Fibroblast of lung (primary cell): ENCODE results near the gene PKIB. TPM values are rescaled to one million over a fixed set of nuclear protein-coding genes. Genes with fewer than 3 reads are reported as not detected.
A peak's percentile ranks its signal among the peaks of the same experiment; 100 is the strongest.

Experiments used
- DNase-seq, 2 donors: peaks; one replicate each; pipeline versions ENCODE4 v3.0.0 to v3.0.0-alpha.2; 2010; ENCODE audit warnings: low read depth in 2 of 2
- H2AFZ ChIP-seq: 2 replicates; pipeline ENCODE4 v1.5.1; 2012; ENCODE audit warnings: low read length, control low read depth, inconsistent platforms
- H3K27ac ChIP-seq: 2 replicates; pipeline ENCODE4 v1.5.1; 2011; ENCODE audit warnings: low read length, control low read depth; ENCODE audit not compliant: insufficient read depth
- H3K27me3 ChIP-seq: 2 replicates; pipeline ENCODE4 v1.5.1; 2011; ENCODE audit warnings: mild to moderate bottlenecking, low read length; ENCODE audit not compliant: control insufficient read depth, insufficient read depth
- H3K36me3 ChIP-seq: 2 replicates; pipeline ENCODE4 v1.5.1; 2011; ENCODE audit warnings: low read length; ENCODE audit not compliant: control insufficient read depth, insufficient read depth
- H3K4me1 ChIP-seq: 2 replicates; pipeline ENCODE4 v1.5.1; 2011; ENCODE audit warnings: low read length; ENCODE audit not compliant: control insufficient read depth, insufficient read depth; ENCODE audit errors: extremely low read depth
- H3K4me2 ChIP-seq: 2 replicates; pipeline ENCODE4 v1.5.1; 2011; ENCODE audit warnings: low read length, control low read depth; ENCODE audit not compliant: insufficient read depth; ENCODE audit errors: extremely low read depth
- H3K4me3 ChIP-seq, 4 experiments: fragments of 200-600 bp in 1 of 4; sonication (generic) in 1 of 4; replicated peaks in 1 of 4; 2 replicates each; pipeline ENCODE4 v1.5.1; 2011 to 2016; ENCODE audit warnings: low read length in 4 of 4, low read depth in 3 of 4, mild to moderate bottlenecking in 3 of 4, control low read depth in 2 of 4, inconsistent platforms in 1 of 4, mixed read lengths in 1 of 4; ENCODE audit not compliant: insufficient read depth in 1 of 4; ENCODE audit errors: control extremely low read depth in 1 of 4
- H3K79me2 ChIP-seq: 2 replicates; pipeline ENCODE4 v1.5.1; 2012; ENCODE audit warnings: mild to moderate bottlenecking, low read length, inconsistent platforms; ENCODE audit not compliant: control insufficient read depth, insufficient read depth
- H3K9ac ChIP-seq: 2 replicates; pipeline ENCODE4 v1.5.1; 2011; ENCODE audit warnings: mild to moderate bottlenecking, low read length, control low read depth; ENCODE audit not compliant: insufficient read depth
- H3K9me3 ChIP-seq: 2 replicates; pipeline ENCODE4 v1.5.1; 2012; ENCODE audit warnings: low read depth, low read length; ENCODE audit not compliant: control insufficient read depth, insufficient read depth
- H4K20me1 ChIP-seq: 2 replicates; pipeline ENCODE4 v1.5.1; 2011; ENCODE audit warnings: low read length; ENCODE audit not compliant: control insufficient read depth, insufficient read depth; ENCODE audit errors: extremely low read depth
- EZH2 ChIP-seq: IDR thresholded peaks from 2 replicates; pipeline ENCODE4 v1.5.1; 2012; ENCODE audit warnings: low read length, control low read depth, mild to moderate bottlenecking; ENCODE audit errors: missing control alignments
- polyA plus RNA-seq, 2 donors: library from polyadenylated mRNA; depleted of rRNA in 1 of 2; stranded (reverse) in 1 of 2; unstranded in 1 of 2; fragments of >200 nt; gene quantifications; 2 replicates each; pipeline ENCODE4 v1.2.1, GENCODE V29; 2011 to 2012; ENCODE audit warnings: missing spikeins in 1 of 2
- total RNA-seq: library from RNA; depleted of rRNA; stranded (reverse); fragments of >200 nt; gene quantifications from 2 replicates; pipeline ENCODE4 v1.2.1, GENCODE V29; 2014
- TF ChIP-seq, protein P1 (sequence below), 2 donors: IDR thresholded peaks in 1 of 2; conservative IDR thresholded peaks in 1 of 2; 1 replicate in 1 of 2; 2 replicates in 1 of 2; pipeline ENCODE4 v1.5.1; 2011 to 2012; ENCODE audit warnings: low read length in 2 of 2, control low read depth in 1 of 2, inconsistent platforms in 1 of 2, low read depth in 1 of 2, mild to moderate bottlenecking in 1 of 2

The PKIB gene
- total and polyA plus RNA-seq, 2 donors (not counting 1 experiment from before 2014, with no cell fraction given): 1.3 to 4.4 TPM

DNA sequence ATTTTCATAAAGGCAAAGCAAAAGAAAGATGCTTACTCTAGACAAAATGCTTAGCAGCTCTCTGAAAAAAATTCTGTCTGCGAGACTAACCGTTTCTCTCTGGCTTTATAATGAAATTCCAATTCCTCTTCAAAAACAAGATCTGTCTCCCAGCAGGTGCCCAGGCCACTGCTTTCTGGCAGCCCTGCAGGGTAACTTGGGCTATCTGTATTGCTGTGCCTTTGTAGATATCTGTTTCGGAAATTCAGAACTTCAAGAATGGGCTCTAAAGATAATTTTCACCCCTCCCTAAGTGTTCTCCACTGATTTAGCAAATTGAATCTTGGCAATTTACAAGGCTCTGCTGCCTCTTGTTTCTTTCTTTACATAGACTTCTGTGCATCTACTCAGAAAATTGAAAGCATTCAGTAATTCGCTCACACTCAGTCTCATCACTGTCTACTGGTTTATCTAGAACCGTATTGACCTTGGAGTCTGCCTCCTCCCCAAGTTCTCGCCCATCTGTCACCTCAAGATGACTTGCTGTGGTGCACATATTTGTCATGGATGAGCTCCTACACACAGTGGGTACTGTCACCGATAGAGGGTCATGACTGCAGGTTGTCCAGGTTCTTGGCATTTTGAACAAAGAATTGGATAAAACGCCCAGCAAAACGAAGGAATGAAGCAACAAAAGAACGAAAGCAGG lies 142.9 kb downstream of the PKIB start:
- Histone ChIP-seq H3K4me3 (no peak overlapping the region), H3K4me1 (no peaks in the 10 kb centered on the region), H3K79me2 (no peaks in the 10 kb centered on the region), H3K27me3 (no peaks in the 10 kb centered on the region), H3K9ac (no peak overlapping the region), H3K27ac (no peak overlapping the region), H3K36me3 (no peaks in the 10 kb centered on the region), H4K20me1 (no peaks in the 10 kb centered on the region), H2AFZ (peak overlapping the region; percentile 20), H3K9me3 (no peaks in the 10 kb centered on the region), H3K4me2 (peak overlapping the region; percentile 19)
- TF ChIP-seq, protein P1, sequence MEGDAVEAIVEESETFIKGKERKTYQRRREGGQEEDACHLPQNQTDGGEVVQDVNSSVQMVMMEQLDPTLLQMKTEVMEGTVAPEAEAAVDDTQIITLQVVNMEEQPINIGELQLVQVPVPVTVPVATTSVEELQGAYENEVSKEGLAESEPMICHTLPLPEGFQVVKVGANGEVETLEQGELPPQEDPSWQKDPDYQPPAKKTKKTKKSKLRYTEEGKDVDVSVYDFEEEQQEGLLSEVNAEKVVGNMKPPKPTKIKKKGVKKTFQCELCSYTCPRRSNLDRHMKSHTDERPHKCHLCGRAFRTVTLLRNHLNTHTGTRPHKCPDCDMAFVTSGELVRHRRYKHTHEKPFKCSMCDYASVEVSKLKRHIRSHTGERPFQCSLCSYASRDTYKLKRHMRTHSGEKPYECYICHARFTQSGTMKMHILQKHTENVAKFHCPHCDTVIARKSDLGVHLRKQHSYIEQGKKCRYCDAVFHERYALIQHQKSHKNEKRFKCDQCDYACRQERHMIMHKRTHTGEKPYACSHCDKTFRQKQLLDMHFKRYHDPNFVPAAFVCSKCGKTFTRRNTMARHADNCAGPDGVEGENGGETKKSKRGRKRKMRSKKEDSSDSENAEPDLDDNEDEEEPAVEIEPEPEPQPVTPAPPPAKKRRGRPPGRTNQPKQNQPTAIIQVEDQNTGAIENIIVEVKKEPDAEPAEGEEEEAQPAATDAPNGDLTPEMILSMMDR (conservative IDR thresholded peaks at IDR 0.05 in 1 of 2, IDR thresholded peaks at IDR 0.05 in 1 of 2; ENCODE audit: low read depth in 1 of 2, low read length in 2 of 2): no peak
- TF ChIP-seq EZH2: no peak
- no peak for DNase-seq

DNA sequence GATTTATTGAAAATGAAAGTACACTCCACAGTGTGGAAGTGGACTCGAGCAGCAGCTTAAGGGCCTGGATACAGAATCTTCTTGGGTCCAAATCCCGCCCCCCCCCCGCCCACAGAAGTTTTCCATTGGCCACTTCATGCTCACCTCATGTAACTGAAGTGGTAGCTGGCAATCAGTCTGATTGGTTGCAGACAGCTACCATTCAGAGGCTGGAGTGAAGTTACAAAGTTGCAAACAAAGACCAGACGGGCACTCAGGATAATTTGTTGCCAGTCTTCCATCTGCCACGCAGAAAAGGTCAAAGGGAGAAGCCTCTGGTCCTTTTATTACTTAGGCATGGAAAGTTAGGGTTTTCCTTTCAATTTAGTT lies 143.5 kb downstream of the PKIB start:
- Histone ChIP-seq H3K79me2 (no peaks in the 10 kb centered on the region), H4K20me1 (no peaks in the 10 kb centered on the region), H3K36me3 (no peaks in the 10 kb centered on the region), H3K4me1 (no peaks in the 10 kb centered on the region), H2AFZ (peak overlapping the region; percentile 21), H3K9me3 (no peaks in the 10 kb centered on the region), H3K27me3 (no peaks in the 10 kb centered on the region), H3K4me3 (no peak overlapping the region), H3K27ac (no peak overlapping the region), H3K9ac (no peak overlapping the region), H3K4me2 (peak overlapping the region; percentile 19)
- TF ChIP-seq, protein P1 (conservative IDR thresholded peaks at IDR 0.05 in 1 of 2, IDR thresholded peaks at IDR 0.05 in 1 of 2; ENCODE audit: low read depth in 1 of 2, low read length in 2 of 2): no peak
- TF ChIP-seq EZH2: no peak
- peak in 1 of 2 donors; percentile 55 for DNase-seq

DNA sequence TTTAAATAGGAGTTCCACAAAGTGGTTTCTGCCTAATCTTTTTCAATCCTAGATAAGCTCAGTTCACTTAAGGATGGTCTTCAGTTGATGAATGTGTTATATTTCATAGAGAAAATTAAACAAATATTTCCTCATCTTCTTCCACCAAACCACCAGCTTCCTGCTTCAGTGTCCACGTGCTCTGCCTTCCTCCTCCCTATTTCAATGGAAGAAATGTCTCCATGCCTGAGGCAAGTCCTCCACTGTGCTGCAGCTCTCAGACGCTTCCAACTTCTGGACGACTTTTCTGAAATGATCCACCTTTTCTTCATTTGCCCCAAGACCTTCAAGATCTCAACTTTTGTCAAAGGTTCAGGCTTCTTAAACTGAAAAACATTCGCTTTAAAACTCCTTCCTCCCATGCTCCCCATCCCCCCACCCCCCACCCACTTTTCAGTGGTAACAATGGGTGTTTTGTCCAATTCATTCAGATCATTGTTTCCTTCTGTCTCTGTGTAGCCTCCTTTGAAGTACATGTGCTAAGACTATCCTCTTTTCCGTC lies 144.1 kb downstream of the PKIB start:
- H3K9ac ChIP-seq: no peak overlapping the region
- no peak overlapping the region for H3K4me2 ChIP-seq
- TF ChIP-seq, protein P1 (conservative IDR thresholded peaks at IDR 0.05 in 1 of 2, IDR thresholded peaks at IDR 0.05 in 1 of 2; ENCODE audit: low read depth in 1 of 2, low read length in 2 of 2): no peak
- TF ChIP-seq EZH2: no peak

More for the DNA sequence above, 144.1 kb downstream of the PKIB start:
- Histone ChIP-seq H2AFZ (no peak overlapping the region), H3K27ac (no peak overlapping the region), H3K9me3 (no peaks in the 10 kb centered on the region), H4K20me1 (no peaks in the 10 kb centered on the region), H3K36me3 (no peaks in the 10 kb centered on the region), H3K79me2 (no peaks in the 10 kb centered on the region), H3K4me1 (no peaks in the 10 kb centered on the region), H3K4me3 (no peak overlapping the region), H3K27me3 (no peaks in the 10 kb centered on the region)
- DNase-seq: no peak
